H9 (cell line): Measurements from ENCODE around the gene ZIC5. TPM values are rescaled to one million over a fixed set of nuclear protein-coding genes. Genes with fewer than 3 reads are reported as not detected.

Experiments used
- DNase-seq: peaks from one replicate; pipeline ENCODE4 v3.0.0-alpha.2; 2017
- H2AFZ ChIP-seq: one replicate; pipeline ENCODE4 v1.6.1; 2013; ENCODE audit warnings: mild to moderate bottlenecking, low read length, control low read depth, moderate library complexity
- H2AK5ac ChIP-seq: 2 replicates; pipeline ENCODE4 v1.6.1; 2013; ENCODE audit warnings: low read length, control low read depth, mixed read lengths; ENCODE audit not compliant: insufficient read length
- H2BK120ac ChIP-seq: one replicate; pipeline ENCODE4 v1.6.1; 2013; ENCODE audit warnings: low read depth, mild to moderate bottlenecking, low read length, control low read depth, inconsistent platforms; ENCODE audit not compliant: poor library complexity, severe bottlenecking
- H2BK12ac ChIP-seq: 2 replicates; pipeline ENCODE4 v1.6.1; 2013; ENCODE audit warnings: low read length, control low read depth, mixed read lengths, low read depth; ENCODE audit not compliant: insufficient read length
- H2BK15ac ChIP-seq: 2 replicates; pipeline ENCODE4 v1.6.1; 2013; ENCODE audit warnings: low read depth, low read length, control low read depth
- H2BK20ac ChIP-seq: one replicate; pipeline ENCODE4 v1.6.1; 2013; ENCODE audit warnings: low read depth, mild to moderate bottlenecking, low read length, control low read depth, inconsistent platforms; ENCODE audit not compliant: poor library complexity, severe bottlenecking
- H2BK5ac ChIP-seq: 2 replicates; pipeline ENCODE4 v1.6.1; 2013; ENCODE audit warnings: low read length, control low read depth, mixed read lengths; ENCODE audit not compliant: insufficient read length
- H3K14ac ChIP-seq: 2 replicates; pipeline ENCODE4 v1.6.1; 2013; ENCODE audit warnings: low read length, control low read depth; ENCODE audit not compliant: insufficient read depth
- H3K18ac ChIP-seq: 2 replicates; pipeline ENCODE4 v1.6.1; 2013; ENCODE audit warnings: low read depth, mild to moderate bottlenecking, mixed read lengths, low read length, control low read depth; ENCODE audit not compliant: insufficient read length
- H3K23ac ChIP-seq: 2 replicates; pipeline ENCODE4 v1.6.1; 2013; ENCODE audit warnings: low read length, control low read depth, mixed read lengths, low read depth; ENCODE audit not compliant: insufficient read length
- H3K23me2 ChIP-seq: 2 replicates; pipeline ENCODE4 v1.6.1; 2013; ENCODE audit warnings: low read depth, mild to moderate bottlenecking, mixed read lengths, low read length, control low read depth; ENCODE audit not compliant: insufficient read length, poor library complexity, severe bottlenecking
- H3K27ac ChIP-seq: 2 replicates; pipeline ENCODE4 v1.5.1; 2013; ENCODE audit warnings: low read length, control low read depth, mixed read lengths, low read depth; ENCODE audit not compliant: insufficient read length
- H3K27me3 ChIP-seq: 2 replicates; pipeline ENCODE4 v1.6.1; 2013; ENCODE audit warnings: low read length, control low read depth, inconsistent platforms; ENCODE audit not compliant: insufficient read depth
- H3K4ac ChIP-seq: 2 replicates; pipeline ENCODE4 v1.6.1; 2013; ENCODE audit warnings: low read depth, mild to moderate bottlenecking, control low read depth, inconsistent platforms, low read length, moderate library complexity
- H3K4me1 ChIP-seq: 2 replicates; pipeline ENCODE4 v1.6.1; 2013; ENCODE audit warnings: low read length, control low read depth, inconsistent platforms; ENCODE audit not compliant: insufficient read depth
- H3K4me2 ChIP-seq: 2 replicates; pipeline ENCODE4 v1.6.1; 2013; ENCODE audit warnings: low read length, control low read depth, mixed read lengths; ENCODE audit not compliant: insufficient read length, insufficient read depth
- H3K56ac ChIP-seq: 2 replicates; pipeline ENCODE4 v1.6.1; 2013; ENCODE audit warnings: low read depth, mild to moderate bottlenecking, mixed read lengths, low read length, control low read depth; ENCODE audit not compliant: insufficient read length
- H3K79me1 ChIP-seq: 2 replicates; pipeline ENCODE4 v1.6.1; 2013; ENCODE audit warnings: low read depth, mild to moderate bottlenecking, moderate library complexity, low read length, control low read depth, inconsistent platforms; ENCODE audit not compliant: insufficient read depth, poor library complexity, severe bottlenecking
- H3K79me2 ChIP-seq: 2 replicates; pipeline ENCODE4 v1.6.1; 2013; ENCODE audit warnings: low read length, control low read depth, inconsistent platforms; ENCODE audit not compliant: insufficient read depth
- H3K9ac ChIP-seq: 2 replicates; pipeline ENCODE4 v1.6.1; 2013; ENCODE audit warnings: low read length, control low read depth, mixed read lengths; ENCODE audit not compliant: insufficient read length; ENCODE audit errors: extremely low read depth
- H3K9me3 ChIP-seq: one replicate; pipeline ENCODE4 v1.6.1; 2013; ENCODE audit warnings: low read depth, low read length, inconsistent platforms; ENCODE audit not compliant: control insufficient read depth
- H3T11ph ChIP-seq: one replicate; pipeline ENCODE4 v1.6.1; 2013; ENCODE audit warnings: mild to moderate bottlenecking, low read length, control low read depth, inconsistent platforms
- H4K20me1 ChIP-seq: one replicate; pipeline ENCODE4 v1.6.1; 2013; ENCODE audit not compliant: control insufficient read depth, insufficient read length, insufficient read depth
- H4K5ac ChIP-seq: 2 replicates; pipeline ENCODE4 v1.6.1; 2013; ENCODE audit warnings: low read depth, mild to moderate bottlenecking, mixed read lengths, low read length, control low read depth; ENCODE audit not compliant: insufficient read length
- H4K8ac ChIP-seq: replicated peaks from 2 replicates; pipeline ENCODE4 v1.6.1; 2013; ENCODE audit warnings: low read length, control low read depth, mixed read lengths, low read depth; ENCODE audit not compliant: insufficient read length
- H4K91ac ChIP-seq: 2 replicates; pipeline ENCODE4 v1.6.1; 2013; ENCODE audit warnings: low read depth, mild to moderate bottlenecking, moderate library complexity, mixed read lengths, low read length, control low read depth; ENCODE audit not compliant: insufficient read length
- H3K27ac Mint-ChIP-seq, 3 experiments: 2 replicates in 2 of 3; 3 replicates in 1 of 3; pipeline ENCODE4 v1.8.0; 2020 to 2021; ENCODE audit warnings: mixed read lengths in 3 of 3, mild to moderate bottlenecking in 1 of 3, moderate library complexity in 1 of 3
- H3K27me3 Mint-ChIP-seq: 2 replicates; pipeline ENCODE4 v1.8.0; 2021; ENCODE audit warnings: low read depth, mild to moderate bottlenecking, moderate library complexity, mixed read lengths
- H3K36me3 Mint-ChIP-seq, 3 experiments: 2 replicates in 2 of 3; 3 replicates in 1 of 3; pipeline ENCODE4 v1.8.0; 2020 to 2021; ENCODE audit warnings: low read depth in 3 of 3, mixed read lengths in 3 of 3; ENCODE audit not compliant: insufficient read depth in 1 of 3
- H3K4me1 Mint-ChIP-seq, 2 experiments: 2 replicates each; pipeline ENCODE4 v1.8.0; 2020; ENCODE audit warnings: mixed read lengths in 2 of 2
- H3K4me3 Mint-ChIP-seq, 2 experiments: 2 replicates in 1 of 2; 3 replicates in 1 of 2; pipeline ENCODE4 v1.8.0; 2020 to 2021; ENCODE audit warnings: mild to moderate bottlenecking in 2 of 2, mixed read lengths in 2 of 2, moderate library complexity in 1 of 2
- H3K9me3 Mint-ChIP-seq, 2 experiments: 2 replicates in 1 of 2; 3 replicates in 1 of 2; pipeline ENCODE4 v1.8.0; 2020; ENCODE audit warnings: mild to moderate bottlenecking in 2 of 2, mixed read lengths in 2 of 2, moderate library complexity in 1 of 2
- CTCF ChIP-seq: fragments of 200-600 bp; sonication (generic); conservative IDR thresholded peaks from 3 replicates; pipeline ENCODE4 v1.8.0; 2021; ENCODE audit warnings: antibody characterized with exemption, mild to moderate bottlenecking
- WGBS: extraction: QIAGEN DNeasy Blood & Tissue Kit; methylation state at CpG from one replicate; pipeline ENCODE4 v1.1.7; 2013; ENCODE audit warnings: missing lambda C conversion rate, low lambda C conversion rate, mixed read lengths; ENCODE audit not compliant: insufficient read length; ENCODE audit errors: extremely low coverage; 5-methylcytosine and 5-hydroxymethylcytosine counted together
- total RNA-seq: library from RNA; stranded (reverse); gene quantifications from 2 replicates; pipeline ENCODE4 v1.2.1, GENCODE V29; 2021

The ZIC5 gene
- total RNA-seq, 1 experiment from 2014 or later, result 51.9 TPM

GRCh38 chr13:99978799-99979452, 7.4 kb upstream of the ZIC5 start:
- Mint-ChIP-seq H3K4me1 (peaks cover 46 to 48% of the 10 kb centered on the region in 2 experiments), H3K27ac (peak overlapping the region; percentile 72 to 96 (median 79)), H3K27me3 (peaks cover 39% of the 10 kb centered on the region), H3K4me3 (peak overlapping the region; percentile 73 to 85), H3K9me3 (peaks cover 14 to 17% of the 10 kb centered on the region in 2 experiments), H3K36me3 (peaks cover 16% of the 10 kb centered on the region in 3 experiments)
- WGBS, result no CpG with 5 or more reads among the region's 18 CpGs
- Histone ChIP-seq H3K23me2 (peaks cover 42% of the 10 kb centered on the region), H3K27ac (peak overlapping the region; percentile 25), H3K79me1 (peaks cover 3% of the 10 kb centered on the region), H4K91ac (no peak overlapping the region), H3K79me2 (peaks cover 17% of the 10 kb centered on the region), H4K5ac (no peak overlapping the region), H2AFZ (no peak overlapping the region), H4K8ac (no peak overlapping the region), H2BK120ac (no peak overlapping the region), H3T11ph (no peak overlapping the region), H3K4ac (no peak overlapping the region), H2BK20ac (no peak overlapping the region), H3K56ac (no peak overlapping the region), H3K14ac (no peak overlapping the region), H3K18ac (peak overlapping the region; percentile 44), H2BK5ac (no peak overlapping the region), H4K20me1 (no peaks in the 10 kb centered on the region), H3K4me2 (peak overlapping the region; percentile 85), H3K23ac (no peak overlapping the region), H2AK5ac (no peak overlapping the region), H3K9ac (peak overlapping the region; percentile 91), H2BK15ac (no peak overlapping the region), H2BK12ac (no peak overlapping the region), H3K27me3 (peaks cover 12% of the 10 kb centered on the region; the same call in 1 of the 2 replicates), H3K9me3 (no peaks in the 10 kb centered on the region), H3K4me1 (peaks cover 8% of the 10 kb centered on the region)
- peak; percentile 37; the same call in 2 of the 3 replicates for TF ChIP-seq CTCF
- peak; percentile 91 for DNase-seq
